Neural cell (in vitro differentiated cells): Measurements from ENCODE around the gene TXNL4A.

Source experiments
- CTCF ChIP-seq: fragments of 450-650 bp; IDR thresholded peaks from 2 replicates; pipeline ENCODE4 v1.5.1; 2014; ENCODE audit warnings: antibody characterized with exemption, mild to moderate bottlenecking, moderate library complexity; ENCODE audit not compliant: poor library complexity, severe bottlenecking
- RAD21 ChIP-seq: fragments of 450-650 bp; conservative IDR thresholded peaks from 2 replicates; pipeline ENCODE4 v1.6.1; 2014; ENCODE audit warnings: antibody characterized with exemption, mild to moderate bottlenecking, moderate library complexity
- TF ChIP-seq, protein P1 (sequence below): IDR thresholded peaks from 2 replicates; pipeline ENCODE4 v1.6.1; 2012; ENCODE audit warnings: borderline replicate concordance

DNA sequence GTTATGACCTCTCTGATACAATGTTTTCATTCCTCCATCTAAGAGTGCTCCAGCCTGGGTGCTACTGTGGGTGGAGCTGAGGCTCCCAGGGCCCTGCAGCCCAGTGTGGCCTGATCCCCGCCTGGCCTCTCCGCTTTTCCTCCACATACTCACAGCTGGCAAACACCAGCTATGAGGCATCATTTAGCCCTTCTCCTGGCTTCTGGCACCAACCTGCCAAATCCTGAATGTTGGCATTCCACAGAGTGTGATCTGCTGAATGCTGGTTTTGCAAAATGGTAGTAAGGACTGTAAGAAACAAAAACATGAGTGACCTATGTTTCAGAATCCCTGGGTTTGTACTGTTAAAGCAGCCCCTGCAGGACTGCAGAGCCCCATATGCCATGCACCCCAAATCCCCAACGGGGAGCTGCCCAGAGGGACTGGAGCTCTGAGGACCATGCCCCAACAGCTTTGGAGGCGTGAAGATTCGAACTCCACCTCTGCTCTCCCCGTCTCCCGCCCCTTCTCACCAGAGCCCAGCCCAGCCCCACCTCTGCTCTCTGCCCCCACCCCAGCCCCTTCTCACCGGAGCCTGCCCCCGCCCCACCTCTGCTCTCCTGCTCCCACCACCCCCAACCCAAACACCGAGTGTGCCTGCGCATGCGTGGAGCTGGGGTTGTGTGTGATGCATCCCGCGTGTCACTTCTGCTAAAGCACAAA lies 41.2 kb downstream of the TXNL4A start:
- TF ChIP-seq, protein P1, sequence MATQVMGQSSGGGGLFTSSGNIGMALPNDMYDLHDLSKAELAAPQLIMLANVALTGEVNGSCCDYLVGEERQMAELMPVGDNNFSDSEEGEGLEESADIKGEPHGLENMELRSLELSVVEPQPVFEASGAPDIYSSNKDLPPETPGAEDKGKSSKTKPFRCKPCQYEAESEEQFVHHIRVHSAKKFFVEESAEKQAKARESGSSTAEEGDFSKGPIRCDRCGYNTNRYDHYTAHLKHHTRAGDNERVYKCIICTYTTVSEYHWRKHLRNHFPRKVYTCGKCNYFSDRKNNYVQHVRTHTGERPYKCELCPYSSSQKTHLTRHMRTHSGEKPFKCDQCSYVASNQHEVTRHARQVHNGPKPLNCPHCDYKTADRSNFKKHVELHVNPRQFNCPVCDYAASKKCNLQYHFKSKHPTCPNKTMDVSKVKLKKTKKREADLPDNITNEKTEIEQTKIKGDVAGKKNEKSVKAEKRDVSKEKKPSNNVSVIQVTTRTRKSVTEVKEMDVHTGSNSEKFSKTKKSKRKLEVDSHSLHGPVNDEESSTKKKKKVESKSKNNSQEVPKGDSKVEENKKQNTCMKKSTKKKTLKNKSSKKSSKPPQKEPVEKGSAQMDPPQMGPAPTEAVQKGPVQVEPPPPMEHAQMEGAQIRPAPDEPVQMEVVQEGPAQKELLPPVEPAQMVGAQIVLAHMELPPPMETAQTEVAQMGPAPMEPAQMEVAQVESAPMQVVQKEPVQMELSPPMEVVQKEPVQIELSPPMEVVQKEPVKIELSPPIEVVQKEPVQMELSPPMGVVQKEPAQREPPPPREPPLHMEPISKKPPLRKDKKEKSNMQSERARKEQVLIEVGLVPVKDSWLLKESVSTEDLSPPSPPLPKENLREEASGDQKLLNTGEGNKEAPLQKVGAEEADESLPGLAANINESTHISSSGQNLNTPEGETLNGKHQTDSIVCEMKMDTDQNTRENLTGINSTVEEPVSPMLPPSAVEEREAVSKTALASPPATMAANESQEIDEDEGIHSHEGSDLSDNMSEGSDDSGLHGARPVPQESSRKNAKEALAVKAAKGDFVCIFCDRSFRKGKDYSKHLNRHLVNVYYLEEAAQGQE, result no peak
- no peak for TF ChIP-seq CTCF
- no peak for TF ChIP-seq RAD21
